Gastrocnemius medialis (tissue), 4 donors: Measurements from ENCODE around the gene SUGCT.

Source experiments
- POLR2A ChIP-seq, 2 donors: fragments of 450-650 bp; IDR thresholded peaks; one replicate each; pipeline ENCODE4 v1.6.1; 2017; ENCODE audit warnings: antibody characterized with exemption in 2 of 2, mild to moderate bottlenecking in 2 of 2, moderate library complexity in 2 of 2
- TF ChIP-seq, protein P1 (sequence below), 5 experiments: fragments of 450-650 bp in 3 of 5; fragments of 200-600 bp in 2 of 5; sonication (generic) in 2 of 5; IDR thresholded peaks in 4 of 5; conservative IDR thresholded peaks in 1 of 5; 1 replicate in 4 of 5; 2 replicates in 1 of 5; pipeline ENCODE4 v1.5.1; 2016 to 2019; ENCODE audit warnings: antibody characterized with exemption in 5 of 5, mild to moderate bottlenecking in 3 of 5, moderate library complexity in 3 of 5

- TF ChIP-seq POLR2A (IDR thresholded peaks at IDR 0.05) = no peak
- TF ChIP-seq, protein P1, sequence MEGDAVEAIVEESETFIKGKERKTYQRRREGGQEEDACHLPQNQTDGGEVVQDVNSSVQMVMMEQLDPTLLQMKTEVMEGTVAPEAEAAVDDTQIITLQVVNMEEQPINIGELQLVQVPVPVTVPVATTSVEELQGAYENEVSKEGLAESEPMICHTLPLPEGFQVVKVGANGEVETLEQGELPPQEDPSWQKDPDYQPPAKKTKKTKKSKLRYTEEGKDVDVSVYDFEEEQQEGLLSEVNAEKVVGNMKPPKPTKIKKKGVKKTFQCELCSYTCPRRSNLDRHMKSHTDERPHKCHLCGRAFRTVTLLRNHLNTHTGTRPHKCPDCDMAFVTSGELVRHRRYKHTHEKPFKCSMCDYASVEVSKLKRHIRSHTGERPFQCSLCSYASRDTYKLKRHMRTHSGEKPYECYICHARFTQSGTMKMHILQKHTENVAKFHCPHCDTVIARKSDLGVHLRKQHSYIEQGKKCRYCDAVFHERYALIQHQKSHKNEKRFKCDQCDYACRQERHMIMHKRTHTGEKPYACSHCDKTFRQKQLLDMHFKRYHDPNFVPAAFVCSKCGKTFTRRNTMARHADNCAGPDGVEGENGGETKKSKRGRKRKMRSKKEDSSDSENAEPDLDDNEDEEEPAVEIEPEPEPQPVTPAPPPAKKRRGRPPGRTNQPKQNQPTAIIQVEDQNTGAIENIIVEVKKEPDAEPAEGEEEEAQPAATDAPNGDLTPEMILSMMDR (IDR thresholded peaks at IDR 0.05 in 4 of 5, conservative IDR thresholded peaks at IDR 0.05 in 1 of 5) = no peak
Observed at GRCh38 chr7:40638545-40639320, 503.9 kb downstream of the SUGCT start.
